Caco-2 (cell line): ENCODE results near the gene SLC20A1. TPM values are rescaled to one million over a fixed set of nuclear protein-coding genes. Genes with fewer than 3 reads are reported as not detected.
A peak's percentile ranks its signal among the peaks of the same experiment; 100 is the strongest.

ENCODE experiments used
- BruUV-seq: library from RNA; stranded (reverse); fragments of 400-500 nt; replicated peaks from 2 replicates; lab custom pipeline; 2021; lab: Mats Ljungman, UMichigan
- CTCF ChIA-PET: fragments of 300-600 bp; sonication (Branson Sonifier 250); formaldehyde crosslinking; loops from one replicate; lab custom pipeline; 2022; ENCODE audit warnings: antibody characterized with exemption; lab: Charles Lee
- POLR2A ChIA-PET: fragments of 300-600 bp; sonication (Branson Sonifier 250); formaldehyde crosslinking; loops from one replicate; lab custom pipeline; 2022; ENCODE audit warnings: antibody characterized with exemption; lab: Charles Lee
- DNase-seq, 2 experiments: peaks; one replicate each; pipeline versions ENCODE4 v3.0.0 to v3.0.0-alpha.2; 2020 to 2022
- H3K27me3 ChIP-seq: replicated peaks from 2 replicates; pipeline ENCODE4 v1.6.0; 2011; ENCODE audit warnings: low read length; ENCODE audit not compliant: control insufficient read depth, insufficient read depth
- H3K36me3 ChIP-seq: 2 replicates; pipeline ENCODE4 v1.5.1; 2011; ENCODE audit warnings: low read length; ENCODE audit not compliant: control insufficient read depth, insufficient read depth
- H3K4me1 ChIP-seq: fragments of 250-450 bp; sonication (Bioruptor Pico); 2 replicates; pipeline ENCODE4 v1.5.1; 2020; ENCODE audit warnings: mild to moderate bottlenecking
- H3K4me3 ChIP-seq: 2 replicates; pipeline ENCODE4 v1.5.1; 2011; ENCODE audit warnings: low read depth, mild to moderate bottlenecking, control low read depth, low read length
- H3K9me3 ChIP-seq: fragments of 250-450 bp; sonication (Bioruptor Pico); 2 replicates; pipeline ENCODE4 v1.5.1; 2020; ENCODE audit warnings: mild to moderate bottlenecking, moderate library complexity
- H3K27ac Mint-ChIP-seq: one replicate; pipeline ENCODE4 v1.8.0; 2022; ENCODE audit warnings: mixed read lengths; ENCODE audit not compliant: unreplicated experiment
- H3K27me3 Mint-ChIP-seq: one replicate; pipeline ENCODE4 v1.8.0; 2022; ENCODE audit warnings: mixed read lengths; ENCODE audit not compliant: insufficient read depth, unreplicated experiment
- H3K36me3 Mint-ChIP-seq: one replicate; pipeline ENCODE4 v1.8.0; 2022; ENCODE audit warnings: mild to moderate bottlenecking, mixed read lengths; ENCODE audit not compliant: insufficient read depth, unreplicated experiment
- H3K4me1 Mint-ChIP-seq: one replicate; pipeline ENCODE4 v1.8.0; 2022; ENCODE audit warnings: low read depth, mixed read lengths; ENCODE audit not compliant: unreplicated experiment
- H3K4me3 Mint-ChIP-seq: one replicate; pipeline ENCODE4 v1.8.0; 2022; ENCODE audit warnings: mild to moderate bottlenecking, moderate library complexity, mixed read lengths; ENCODE audit not compliant: unreplicated experiment
- H3K9me3 Mint-ChIP-seq: one replicate; pipeline ENCODE4 v1.8.0; 2022; ENCODE audit warnings: mixed read lengths; ENCODE audit not compliant: unreplicated experiment
- intact Hi-C: fragments of 100-400 bp; cut with micrococcal nuclease; formaldehyde crosslinking; loops from one replicate; pipeline ENCODE4 v1.10.0; 2022; ENCODE audit not compliant: unreplicated experiment
- total RNA-seq: library from RNA; stranded (reverse); gene quantifications from 2 replicates; pipeline ENCODE4 v1.2.3, GENCODE V29; 2022
- TF ChIP-seq, protein P1 (sequence below), 2 experiments: fragments of 200-600 bp in 1 of 2; IDR thresholded peaks; 1 replicate in 1 of 2; 2 replicates in 1 of 2; pipeline versions ENCODE4 v1.5.1 to v1.8.0; 2011 to 2022; ENCODE audit warnings: antibody characterized with exemption in 1 of 2, control low read depth in 1 of 2, inconsistent platforms in 1 of 2, low read depth in 1 of 2, low read length in 1 of 2, mild to moderate bottlenecking in 1 of 2, moderate library complexity in 1 of 2; ENCODE audit not compliant: insufficient read depth in 1 of 2, severe bottlenecking in 1 of 2, unreplicated experiment in 1 of 2

The SLC20A1 gene
- total RNA-seq, 1 experiment from 2014 or later, result 91.1 TPM

DNA sequence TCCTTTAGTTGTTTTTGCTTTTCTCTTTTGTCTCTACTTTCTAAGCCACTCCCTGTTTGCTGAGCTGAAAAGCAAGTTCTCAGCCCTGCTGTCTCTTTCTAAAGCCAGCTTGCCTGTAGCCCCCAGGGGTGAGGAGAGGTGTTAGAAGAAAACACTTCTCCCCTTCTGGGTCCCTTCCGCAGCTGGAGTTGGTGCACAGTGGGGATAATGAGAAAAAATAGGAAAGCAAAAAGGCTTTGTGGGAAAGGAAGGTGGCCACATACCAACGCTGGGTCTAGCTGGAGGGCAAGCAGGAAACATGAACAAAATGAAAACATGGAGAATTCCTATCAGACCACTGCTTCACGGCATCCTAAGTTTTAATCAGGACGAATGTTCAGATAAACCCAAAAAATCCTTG lies 15.5 kb upstream of the SLC20A1 start:
- Histone ChIP-seq H3K36me3 (no peaks in the 10 kb centered on the region), H3K4me1 (peaks cover 14% of the 10 kb centered on the region), H3K9me3 (no peaks in the 10 kb centered on the region), H3K27me3 (no peaks in the 10 kb centered on the region), H3K4me3 (no peak overlapping the region)
- Mint-ChIP-seq H3K27me3 (no peaks in the 10 kb centered on the region), H3K27ac (no peak overlapping the region), H3K4me3 (no peak overlapping the region), H3K36me3 (no peaks in the 10 kb centered on the region), H3K9me3 (no peaks in the 10 kb centered on the region), H3K4me1 (peaks cover 13% of the 10 kb centered on the region)
- intact Hi-C loops, result loop anchor here (5.0 kb wide), 1 partner anchor 537 kb away; no protein-coding TSS in a partner anchor
- no peak for DNase-seq
- TF ChIP-seq, protein P1, sequence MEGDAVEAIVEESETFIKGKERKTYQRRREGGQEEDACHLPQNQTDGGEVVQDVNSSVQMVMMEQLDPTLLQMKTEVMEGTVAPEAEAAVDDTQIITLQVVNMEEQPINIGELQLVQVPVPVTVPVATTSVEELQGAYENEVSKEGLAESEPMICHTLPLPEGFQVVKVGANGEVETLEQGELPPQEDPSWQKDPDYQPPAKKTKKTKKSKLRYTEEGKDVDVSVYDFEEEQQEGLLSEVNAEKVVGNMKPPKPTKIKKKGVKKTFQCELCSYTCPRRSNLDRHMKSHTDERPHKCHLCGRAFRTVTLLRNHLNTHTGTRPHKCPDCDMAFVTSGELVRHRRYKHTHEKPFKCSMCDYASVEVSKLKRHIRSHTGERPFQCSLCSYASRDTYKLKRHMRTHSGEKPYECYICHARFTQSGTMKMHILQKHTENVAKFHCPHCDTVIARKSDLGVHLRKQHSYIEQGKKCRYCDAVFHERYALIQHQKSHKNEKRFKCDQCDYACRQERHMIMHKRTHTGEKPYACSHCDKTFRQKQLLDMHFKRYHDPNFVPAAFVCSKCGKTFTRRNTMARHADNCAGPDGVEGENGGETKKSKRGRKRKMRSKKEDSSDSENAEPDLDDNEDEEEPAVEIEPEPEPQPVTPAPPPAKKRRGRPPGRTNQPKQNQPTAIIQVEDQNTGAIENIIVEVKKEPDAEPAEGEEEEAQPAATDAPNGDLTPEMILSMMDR (IDR thresholded peaks at IDR 0.05; ENCODE audit: insufficient read depth in 1 of 2, low read depth in 1 of 2, low read length in 1 of 2, severe bottlenecking in 1 of 2, unreplicated experiment in 1 of 2), result no peak
- ChIA-PET POLR2A (no interaction called here), CTCF (no interaction called here)
- no TSS peak for BruUV-seq

DNA sequence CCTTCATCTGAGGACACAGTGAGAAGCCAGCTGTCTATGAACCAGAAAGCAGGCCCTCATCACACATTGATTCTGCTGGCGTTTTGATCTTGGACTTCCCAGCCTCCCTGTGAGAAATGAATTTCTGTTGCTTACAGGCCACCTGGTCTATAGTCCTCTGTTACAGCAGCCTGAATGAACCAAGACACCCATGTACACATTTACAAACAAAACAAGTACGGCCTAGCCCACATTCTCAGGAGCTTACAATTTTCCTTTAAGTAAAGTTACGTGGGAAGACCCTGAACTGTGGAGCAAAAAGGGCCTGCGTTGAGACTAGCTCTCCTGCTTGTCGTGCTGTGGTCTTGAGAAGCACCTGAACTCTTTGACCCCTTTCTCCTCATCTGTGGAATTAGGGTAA lies 12.0 kb upstream of the SLC20A1 start:
- Histone ChIP-seq H3K36me3 (no peaks in the 10 kb centered on the region; the same call in 1 of the 2 replicates), H3K9me3 (no peaks in the 10 kb centered on the region; the same call in 1 of the 2 replicates), H3K4me3 (no peak overlapping the region), H3K4me1 (peaks cover 5% of the 10 kb centered on the region), H3K27me3 (no peaks in the 10 kb centered on the region)
- DNase-seq, result no peak
- Mint-ChIP-seq H3K4me3 (no peak overlapping the region), H3K4me1 (peaks cover 13% of the 10 kb centered on the region), H3K36me3 (no peaks in the 10 kb centered on the region), H3K27ac (no peak overlapping the region), H3K27me3 (no peaks in the 10 kb centered on the region), H3K9me3 (no peaks in the 10 kb centered on the region)
- intact Hi-C loops, result loop anchor here (5.0 kb wide), 1 partner anchor 534 kb away; no protein-coding TSS in a partner anchor
- CTCF ChIA-PET, result interaction anchor here (0.6 to 1.3 kb wide), 4 partner anchors 8 to 151 kb away, joined by 3 to 7 read pairs (median 4); partner anchors contain the start of gene SLC20A1
- no TSS peak for BruUV-seq
- TF ChIP-seq, protein P1 (IDR thresholded peaks at IDR 0.05; ENCODE audit: insufficient read depth in 1 of 2, low read depth in 1 of 2, low read length in 1 of 2, severe bottlenecking in 1 of 2, unreplicated experiment in 1 of 2), result no peak
- POLR2A ChIA-PET, result interaction anchor here (1.6 kb wide), 1 partner anchor 12 kb away, joined by 5 read pairs; the partner anchor contains the start of gene SLC20A1

DNA sequence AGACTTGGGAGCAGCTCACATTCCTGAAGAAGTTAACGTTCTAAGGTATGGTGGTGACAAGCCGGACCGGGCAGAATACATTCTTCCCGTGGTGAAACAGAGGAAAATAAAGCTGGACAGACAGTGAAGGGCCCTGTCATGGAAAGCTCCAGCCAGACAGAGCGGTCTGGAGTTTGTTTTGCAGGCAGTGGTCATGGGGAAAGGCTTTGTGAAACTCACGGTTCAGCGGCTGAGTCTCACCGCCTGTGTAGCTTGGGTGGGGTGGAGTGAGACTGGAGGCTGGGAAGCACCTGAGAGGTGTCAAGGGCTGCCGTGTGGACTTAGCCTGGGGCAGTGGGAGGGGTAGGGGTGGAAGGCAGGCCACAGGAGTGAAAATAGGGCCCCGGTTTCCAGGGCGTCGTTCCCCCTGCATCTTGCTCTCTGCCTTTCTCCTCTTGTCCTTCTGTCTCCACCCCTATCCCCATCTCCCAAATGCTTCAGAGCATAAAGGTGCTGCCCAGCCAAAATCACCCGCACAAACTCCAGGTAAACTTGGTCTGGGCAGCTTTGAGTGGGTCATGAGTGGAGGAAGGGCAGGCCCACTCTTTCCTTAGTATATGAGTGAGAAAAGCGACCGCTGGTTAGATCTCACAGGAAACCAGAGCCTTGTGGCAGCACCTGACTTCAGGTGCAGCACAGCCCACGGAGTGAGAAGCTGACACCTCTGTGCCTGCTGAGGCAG lies 11.4 kb upstream of the SLC20A1 start:
- no TSS peak for BruUV-seq
- no peaks in the 10 kb centered on the region for H3K27me3 Mint-ChIP-seq
- CTCF ChIA-PET, result interaction anchor here (0.6 to 1.3 kb wide), 4 partner anchors 8 to 152 kb away, joined by 3 to 7 read pairs (median 4); partner anchors contain the start of gene SLC20A1
- no peaks in the 10 kb centered on the region for H3K9me3 Mint-ChIP-seq
- intact Hi-C loops, result loop anchor here (5.0 kb wide), 1 partner anchor 533 kb away; no protein-coding TSS in a partner anchor
- H3K4me1 ChIP-seq, result peaks cover 5% of the 10 kb centered on the region
- H3K36me3 Mint-ChIP-seq, result no peaks in the 10 kb centered on the region
- no peak overlapping the region for H3K4me3 Mint-ChIP-seq
- H3K4me1 Mint-ChIP-seq, result peaks cover 13% of the 10 kb centered on the region
- H3K36me3 ChIP-seq, result no peaks in the 10 kb centered on the region; the same call in 1 of the 2 replicates
- no peaks in the 10 kb centered on the region for H3K27me3 ChIP-seq
- H3K9me3 ChIP-seq, result no peaks in the 10 kb centered on the region; the same call in 1 of the 2 replicates
- no peak overlapping the region for H3K27ac Mint-ChIP-seq
- TF ChIP-seq, protein P1 (IDR thresholded peaks at IDR 0.05; ENCODE audit: insufficient read depth in 1 of 2, low read depth in 1 of 2, low read length in 1 of 2, severe bottlenecking in 1 of 2, unreplicated experiment in 1 of 2), result no peak
- no peak overlapping the region for H3K4me3 ChIP-seq
- peak in 1 of 2 experiments; percentile 22 for DNase-seq
- POLR2A ChIA-PET, result interaction anchor here (1.6 kb wide), 1 partner anchor 11 kb away, joined by 5 read pairs; the partner anchor contains the start of gene SLC20A1
